Endothelial cell of umbilical vein (primary cell): Measurements from ENCODE around the gene ANKH. TPM values are rescaled to one million over a fixed set of nuclear protein-coding genes. Genes with fewer than 3 reads are reported as not detected.

Experiments used
- BruUV-seq: library from RNA; stranded (reverse); fragments of 400-500 nt; replicated peaks from 2 replicates; lab custom pipeline; 2021; lab: Mats Ljungman, UMichigan
- CTCF ChIA-PET: fragments of 300-600, 350-600 bp; sonication (Branson Sonifier 250); formaldehyde crosslinking; loops from one replicate; lab custom pipeline; 2021; ENCODE audit warnings: antibody characterized with exemption, inconsistent platforms; lab: Charles Lee
- POLR2A ChIA-PET: fragments of 300-600, 350-600 bp; sonication (Branson Sonifier 250); formaldehyde crosslinking; loops from one replicate; lab custom pipeline; 2021; ENCODE audit warnings: antibody characterized with exemption, inconsistent platforms; lab: Charles Lee
- DNase-seq: peaks from one replicate; pipeline ENCODE4 v3.0.0-alpha.2; 2011; ENCODE audit warnings: low read depth, low spot score
- FAIRE-seq: peaks from 2 replicates; lab custom pipeline; 2011; peaks lifted over from hg19 to GRCh38; lab: Jason Lieb, UNC
- H2AFZ ChIP-seq: 2 replicates; pipeline ENCODE4 v1.6.0; 2012; ENCODE audit warnings: low read depth, low read length, control low read depth, inconsistent platforms
- H3K27ac ChIP-seq: 2 replicates; pipeline ENCODE4 v1.5.1; 2011; ENCODE audit warnings: low read depth, mild to moderate bottlenecking, control low read depth, low read length, moderate library complexity; ENCODE audit not compliant: insufficient read depth
- H3K27me3 ChIP-seq, 2 experiments: 2 replicates each; pipeline versions ENCODE4 v1.6.0 to v1.6.1; 2011; ENCODE audit warnings: low read length in 2 of 2, mixed read lengths in 1 of 2; ENCODE audit not compliant: control insufficient read depth in 2 of 2, insufficient read depth in 2 of 2
- H3K36me3 ChIP-seq, 2 experiments: 2 replicates in 1 of 2; 3 replicates in 1 of 2; pipeline ENCODE4 v1.5.1; 2011; ENCODE audit warnings: low read length in 2 of 2, mild to moderate bottlenecking in 1 of 2, moderate library complexity in 1 of 2; ENCODE audit not compliant: control insufficient read depth in 2 of 2, insufficient read depth in 2 of 2; ENCODE audit errors: extremely low read depth in 1 of 2
- H3K4me1 ChIP-seq: 3 replicates; pipeline ENCODE4 v1.5.1; 2011; ENCODE audit warnings: mild to moderate bottlenecking, low read length; ENCODE audit not compliant: control insufficient read depth, insufficient read depth; ENCODE audit errors: extremely low read depth
- H3K4me2 ChIP-seq: 2 replicates; pipeline ENCODE4 v1.6.1; 2011; ENCODE audit warnings: low read length, control low read depth, mixed read lengths; ENCODE audit not compliant: insufficient read depth
- H3K4me3 ChIP-seq, 3 experiments: fragments of 200-600 bp in 1 of 3; sonication (generic), shearing (Covaris generic) in 1 of 3; replicated peaks in 1 of 3; 2 replicates each; pipeline ENCODE4 v1.5.1; 2011 to 2016; ENCODE audit warnings: control low read depth in 3 of 3, low read length in 3 of 3, mild to moderate bottlenecking in 2 of 3, inconsistent platforms in 1 of 3, low read depth in 1 of 3, moderate library complexity in 1 of 3; ENCODE audit not compliant: insufficient read depth in 1 of 3
- H3K79me2 ChIP-seq: 2 replicates; pipeline ENCODE4 v1.6.0; 2012; ENCODE audit warnings: low read length, inconsistent platforms; ENCODE audit not compliant: control insufficient read depth, insufficient read depth
- H3K9ac ChIP-seq: replicated peaks from 2 replicates; pipeline ENCODE3; 2011; ENCODE audit warnings: low read length, control low read depth; ENCODE audit not compliant: insufficient read depth; ENCODE audit errors: extremely low read depth
- H3K9me1 ChIP-seq: replicated peaks from 3 replicates; pipeline ENCODE4 v1.6.0; 2011; ENCODE audit warnings: mild to moderate bottlenecking, low read length; ENCODE audit not compliant: control insufficient read depth, insufficient read depth; ENCODE audit errors: extremely low read depth
- H3K9me3 ChIP-seq: replicated peaks from 2 replicates; pipeline ENCODE4 v1.5.1; 2012; ENCODE audit warnings: low read length, inconsistent platforms; ENCODE audit not compliant: control insufficient read depth, insufficient read depth
- H4K20me1 ChIP-seq: replicated peaks from 2 replicates; pipeline ENCODE3; 2011; ENCODE audit warnings: mild to moderate bottlenecking, low read length; ENCODE audit not compliant: control insufficient read depth, insufficient read depth; ENCODE audit errors: extremely low read depth
- EZH2 ChIP-seq: IDR thresholded peaks from 2 replicates; pipeline ENCODE4 v1.6.1; 2012; ENCODE audit warnings: borderline replicate concordance, low read depth, mild to moderate bottlenecking, moderate library complexity, low read length, inconsistent platforms; ENCODE audit not compliant: severe bottlenecking
- FOS ChIP-seq: IDR thresholded peaks from 2 replicates; pipeline ENCODE4 v1.6.1; 2011; ENCODE audit warnings: mild to moderate bottlenecking, low read length, moderate library complexity, borderline replicate concordance; ENCODE audit not compliant: insufficient read depth
- GATA2 ChIP-seq: IDR thresholded peaks from 2 replicates; pipeline ENCODE4 v1.7.0; 2011; ENCODE audit warnings: low read depth, mild to moderate bottlenecking, moderate library complexity, mixed read lengths, low read length; ENCODE audit not compliant: insufficient read length, insufficient read depth
- JUN ChIP-seq: IDR thresholded peaks from 2 replicates; pipeline ENCODE4 v1.6.1; 2011; ENCODE audit warnings: borderline replicate concordance, low read depth; ENCODE audit not compliant: insufficient read length, insufficient read depth
- MYC ChIP-seq: IDR thresholded peaks from one replicate; pipeline ENCODE4 v1.6.1; 2011; ENCODE audit warnings: mild to moderate bottlenecking, low read depth, low read length
- POLR2A ChIP-seq: IDR thresholded peaks from 2 replicates; pipeline ENCODE4 v1.6.1; 2012; ENCODE audit warnings: low read depth, mild to moderate bottlenecking, control low read depth, low read length
- POLR2AphosphoS5 ChIP-seq: IDR thresholded peaks from 2 replicates; pipeline ENCODE4 v1.6.1; 2012; ENCODE audit warnings: low read depth, mild to moderate bottlenecking, control low read depth, low read length, moderate library complexity; ENCODE audit not compliant: insufficient read depth
- dilution Hi-C: fragments of 300-500 bp; cut with MboI; formaldehyde crosslinking; loops from one replicate; pipeline ENCODE4 v1.15.0; 2019; ENCODE audit warnings: low sequenced_read_pairs; ENCODE audit not compliant: extremely low pct_ligation_motif_present
- intact Hi-C: fragments of 100-400 bp; cut with micrococcal nuclease; formaldehyde crosslinking; loops from one replicate; pipeline ENCODE4 v1.10.0; 2022
- polyA plus RNA-seq, 4 experiments: library from polyadenylated mRNA; depleted of rRNA in 3 of 4; stranded (reverse) in 3 of 4; unstranded in 1 of 4; fragments of >200 nt; gene quantifications; 2 replicates each; pipeline versions ENCODE4 v1.2.1 to v1.2.3, GENCODE V29; 2011 to 2012; ENCODE audit warnings: missing spikeins in 1 of 4
- total RNA-seq: library from RNA; stranded (reverse); gene quantifications from 2 replicates; pipeline ENCODE4 v1.2.3, GENCODE V29; 2021
- TF ChIP-seq, protein P1 (sequence below), 2 donors: IDR thresholded peaks; 1 replicate in 1 of 2; 2 replicates in 1 of 2; pipeline ENCODE4 v1.5.1; 2011; ENCODE audit warnings: low read length in 2 of 2, mild to moderate bottlenecking in 2 of 2, moderate library complexity in 2 of 2, control low read depth in 1 of 2, inconsistent platforms in 1 of 2, low read depth in 1 of 2; ENCODE audit not compliant: insufficient read depth in 1 of 2; ENCODE audit errors: extremely low read depth in 1 of 2
- TF ChIP-seq, protein P2 (sequence below): IDR thresholded peaks from 2 replicates; pipeline ENCODE4 v1.6.1; 2011; ENCODE audit not compliant: insufficient read depth, insufficient read length

ANKH gene
- total and polyA plus RNA-seq, 2 donors (not counting 3 experiments of a cell fraction or from before 2014, with no cell fraction given), result 12.7 to 31.4 TPM

DNA sequence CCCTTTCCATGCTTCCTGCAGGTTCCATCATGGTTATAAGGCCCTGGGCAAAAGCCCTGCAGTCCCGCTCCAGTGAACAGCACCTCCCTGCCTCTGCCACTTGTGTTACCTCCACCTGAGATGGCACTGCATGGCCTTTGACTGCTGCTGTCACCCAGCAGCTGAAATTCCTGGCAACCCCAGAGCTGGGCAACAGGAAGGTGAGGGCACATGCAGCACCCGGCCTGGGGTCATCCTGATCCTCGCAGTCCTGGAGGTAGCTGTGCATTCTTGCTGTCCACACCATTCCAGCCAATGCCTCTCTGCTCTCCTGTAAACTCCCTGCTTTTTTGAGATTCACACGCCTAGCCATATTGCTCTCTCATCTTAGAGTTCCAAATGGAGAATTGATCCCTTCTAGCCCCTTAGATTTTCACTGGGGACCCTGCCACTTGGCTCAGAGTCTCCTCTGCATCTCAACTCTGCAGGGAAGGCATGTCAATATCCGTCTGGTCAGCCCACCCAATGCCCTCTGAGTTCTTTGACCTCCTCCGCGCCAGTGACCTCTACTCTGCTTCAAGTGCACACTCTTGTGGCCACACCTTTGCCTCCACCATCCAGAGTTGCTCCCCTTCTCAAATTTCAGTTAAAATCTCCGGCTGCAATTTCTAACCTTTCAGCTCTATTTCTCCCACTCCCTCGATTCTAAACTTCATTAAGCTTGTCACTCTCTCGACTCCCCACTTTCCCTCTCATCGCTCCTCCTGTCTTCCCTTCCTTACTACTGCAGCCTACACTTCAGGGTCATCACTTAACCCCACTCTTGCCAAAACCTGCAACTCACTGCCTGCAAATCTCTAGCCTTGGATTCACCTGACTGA is 93.4 kb downstream of the ANKH start:
- Histone ChIP-seq H3K27me3 (no peaks in the 10 kb centered on the region), H2AFZ (no peak overlapping the region), H3K79me2 (no peaks in the 10 kb centered on the region), H3K9me3 (no peaks in the 10 kb centered on the region), H3K4me3 (no peak overlapping the region), H3K9me1 (no peaks in the 10 kb centered on the region), H4K20me1 (no peaks in the 10 kb centered on the region), H3K36me3 (no peaks in the 10 kb centered on the region), H3K4me2 (no peak overlapping the region), H3K9ac (no peak overlapping the region), H3K27ac (no peak overlapping the region), H3K4me1 (no peaks in the 10 kb centered on the region)
- TF ChIP-seq MYC (no peak), FOS (no peak), EZH2 (no peak), POLR2A (no peak), GATA2 (no peak), JUN (no peak), POLR2AphosphoS5 (no peak)
- TF ChIP-seq, protein P1, sequence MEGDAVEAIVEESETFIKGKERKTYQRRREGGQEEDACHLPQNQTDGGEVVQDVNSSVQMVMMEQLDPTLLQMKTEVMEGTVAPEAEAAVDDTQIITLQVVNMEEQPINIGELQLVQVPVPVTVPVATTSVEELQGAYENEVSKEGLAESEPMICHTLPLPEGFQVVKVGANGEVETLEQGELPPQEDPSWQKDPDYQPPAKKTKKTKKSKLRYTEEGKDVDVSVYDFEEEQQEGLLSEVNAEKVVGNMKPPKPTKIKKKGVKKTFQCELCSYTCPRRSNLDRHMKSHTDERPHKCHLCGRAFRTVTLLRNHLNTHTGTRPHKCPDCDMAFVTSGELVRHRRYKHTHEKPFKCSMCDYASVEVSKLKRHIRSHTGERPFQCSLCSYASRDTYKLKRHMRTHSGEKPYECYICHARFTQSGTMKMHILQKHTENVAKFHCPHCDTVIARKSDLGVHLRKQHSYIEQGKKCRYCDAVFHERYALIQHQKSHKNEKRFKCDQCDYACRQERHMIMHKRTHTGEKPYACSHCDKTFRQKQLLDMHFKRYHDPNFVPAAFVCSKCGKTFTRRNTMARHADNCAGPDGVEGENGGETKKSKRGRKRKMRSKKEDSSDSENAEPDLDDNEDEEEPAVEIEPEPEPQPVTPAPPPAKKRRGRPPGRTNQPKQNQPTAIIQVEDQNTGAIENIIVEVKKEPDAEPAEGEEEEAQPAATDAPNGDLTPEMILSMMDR (IDR thresholded peaks at IDR 0.05; ENCODE audit: extremely low read depth in 1 of 2, insufficient read depth in 1 of 2, low read depth in 1 of 2, low read length in 2 of 2), result no peak
- TF ChIP-seq, protein P2, sequence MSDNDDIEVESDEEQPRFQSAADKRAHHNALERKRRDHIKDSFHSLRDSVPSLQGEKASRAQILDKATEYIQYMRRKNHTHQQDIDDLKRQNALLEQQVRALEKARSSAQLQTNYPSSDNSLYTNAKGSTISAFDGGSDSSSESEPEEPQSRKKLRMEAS, result no peak
- FAIRE-seq (no peak), DNase-seq (no peak)
- ChIA-PET CTCF (interaction anchor here (1.7 kb wide), 1 partner anchor 51 kb away, joined by 5 read pairs; no protein-coding TSS in a partner anchor), POLR2A (no interaction called here)
- intact Hi-C loops (no loop called here), dilution Hi-C loops (no loop called here)
- no TSS peak for BruUV-seq
